ENCODE data around the gene MSH4. TPM values are rescaled to one million over a fixed set of nuclear protein-coding genes. Genes with fewer than 3 reads are reported as not detected.

Gene MSH4
- total RNA-seq = not detected in 2 replicates

DNA sequence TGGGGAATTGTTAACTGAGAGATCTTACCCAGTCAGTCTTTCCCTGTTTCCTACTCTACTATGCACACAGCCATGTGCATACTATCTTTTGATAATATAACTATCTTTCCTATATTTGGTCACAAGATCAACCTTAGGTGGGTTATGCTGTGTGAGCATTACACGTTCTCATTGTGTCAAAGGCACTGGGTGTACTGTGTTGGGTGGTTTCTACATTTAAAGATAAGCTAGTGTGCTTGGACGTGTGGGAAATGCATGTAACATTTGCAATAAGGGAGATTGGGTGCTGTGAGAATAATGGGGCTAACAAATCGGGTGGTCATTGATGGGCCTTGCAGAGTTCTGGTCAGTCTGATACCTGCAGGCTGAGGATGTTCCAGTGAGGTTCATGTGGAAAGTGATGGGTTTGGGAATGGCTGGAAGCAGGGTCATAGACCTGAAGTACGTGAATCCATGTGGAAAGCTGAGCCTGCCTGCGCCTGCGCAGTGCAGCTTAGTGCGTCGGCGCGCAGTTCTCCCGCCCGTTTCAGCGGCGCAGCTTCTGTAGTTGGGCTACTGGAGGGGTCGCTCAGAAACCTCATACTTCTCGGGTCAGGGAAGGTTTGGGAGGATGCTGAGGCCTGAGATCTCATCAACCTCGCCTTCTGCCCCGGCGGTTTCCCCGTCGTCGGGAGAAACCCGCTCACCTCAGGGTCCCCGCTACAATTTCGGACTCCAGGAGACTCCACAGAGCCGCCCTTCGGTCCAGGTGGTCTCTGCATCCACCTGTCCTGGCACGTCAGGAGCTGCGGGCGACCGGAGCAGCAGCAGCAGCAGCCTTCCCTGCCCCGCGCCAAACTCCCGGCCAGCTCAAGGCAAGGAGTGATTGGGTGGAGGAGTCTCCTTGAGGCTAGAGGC, at the start of gene MSH4:
Gene MSH4 (plus strand): TSS at position 507 of the 897 bp plus-strand sequence. CDS start 104 bp downstream, at position 611.

GRCh38 chr1:75785983-75786853, 10.5 kb upstream of the MSH4 start, which contains the start of gene RABGGTB:
RABGGTB (plus strand) TSS chr1:75786256; CDS start chr1:75786272, 16 bp downstream.

GRCh38 chr1:75932304-75932703, 135.6 kb downstream of the MSH4 start, which contains the start of gene ASB17:
ASB17 (minus strand) TSS chr1:75932404; CDS start chr1:75932291, 113 bp downstream.

Other genes starting within 250 kb of the MSH4 start
- 0.08 and 0.52 TPM in 2 replicates for gene SLC44A5, start 185.8 kb upstream of the MSH4 start, total RNA-seq
- 22.6 and 22.8 TPM in 2 replicates for gene ACADM, start 72.2 kb upstream of the MSH4 start, total RNA-seq
- 46.9 and 52.5 TPM in 2 replicates for gene RABGGTB, start 10.6 kb upstream of the MSH4 start, total RNA-seq
- gene ASB17, start 135.5 kb downstream of the MSH4 start, total RNA-seq = not detected in 2 replicates